Heart left ventricle (tissue), 16 donors: ENCODE results near the gene SH2D5. TPM values are rescaled to one million over a fixed set of nuclear protein-coding genes. Genes with fewer than 3 reads are reported as not detected.
"Not testable (repeated sequence)": the region's sequence is repeated elsewhere in the genome, so short reads cannot be mapped to it uniquely, and the experiment has no call there.

Source experiments
- ATAC-seq, 4 donors: fragments of 200-7000 bp; cut with Tn5 transposase; one replicate each; pipeline ENCODE4 v1.9.1; 2020 to 2022; ENCODE audit warnings: moderate library complexity in 4 of 4, mild to moderate bottlenecking in 3 of 4, moderate number of reproducible peaks in 1 of 4
- DNase-seq, 5 donors: peaks; one replicate each; pipeline ENCODE4 v3.0.0-alpha.2; 2020
- H3K27ac ChIP-seq, 12 donors: fragments of 200-600 bp; sonication (generic) in 4 of 12; one replicate each; pipeline versions ENCODE4 v1.5.0 to v1.8.0; 2016 to 2022; ENCODE audit warnings: mild to moderate bottlenecking in 2 of 12
- H3K27me3 ChIP-seq, 9 donors: fragments of 200-600 bp; sonication (generic) in 2 of 9; one replicate each; pipeline versions ENCODE4 v1.5.1 to v1.8.0; 2016 to 2022; ENCODE audit warnings: mild to moderate bottlenecking in 3 of 9
- H3K36me3 ChIP-seq, 9 donors: fragments of 200-600 bp; sonication (generic) in 2 of 9; one replicate each; pipeline versions ENCODE4 v1.5.0 to v1.8.0; 2018 to 2022; ENCODE audit warnings: mild to moderate bottlenecking in 2 of 9
- H3K4me1 ChIP-seq, 12 donors: fragments of 200-600 bp; sonication (generic) in 4 of 12; one replicate each; pipeline versions ENCODE4 v1.5.0 to v1.8.0; 2016 to 2022; ENCODE audit warnings: mild to moderate bottlenecking in 3 of 12
- H3K4me3 ChIP-seq, 12 donors: fragments of 200-600 bp; sonication (generic) in 4 of 12; one replicate each; pipeline versions ENCODE4 v1.5.0 to v1.8.0; 2017 to 2022; ENCODE audit warnings: mild to moderate bottlenecking in 9 of 12, moderate library complexity in 4 of 12
- H3K9me3 ChIP-seq, 12 donors: fragments of 200-600 bp; sonication (generic) in 4 of 12; one replicate each; pipeline versions ENCODE4 v1.5.0 to v1.8.0; 2016 to 2022; ENCODE audit warnings: mild to moderate bottlenecking in 1 of 12
- POLR2A ChIP-seq, 2 donors: fragments of 450-650 bp; IDR thresholded peaks; one replicate each; pipeline ENCODE4 v1.6.1; 2017; ENCODE audit warnings: antibody characterized with exemption in 2 of 2, mild to moderate bottlenecking in 2 of 2, moderate library complexity in 2 of 2
- WGBS, 4 donors: extraction: QIAGEN DNeasy Blood & Tissue Kit in 2 of 4; methylation state at CpG; one replicate each; pipeline versions ENCODE4 v1.1.5 to v1.1.7; 2013 to 2018; 5-methylcytosine and 5-hydroxymethylcytosine counted together
- intact Hi-C, 10 donors: fragments of 100-400 bp; cut with DNase I; formaldehyde crosslinking; loops; one replicate each; pipeline versions ENCODE4 v1.11.1 to v1.14.2; 2022
- polyA plus RNA-seq, 2 donors: library from polyadenylated mRNA; stranded (reverse); fragments of 200-250 nt; gene quantifications; one replicate each; pipeline ENCODE4 v1.2.3, GENCODE V29; 2013
- total RNA-seq, 9 donors: library from RNA; depleted of rRNA in 2 of 9; stranded (reverse); fragments of >200 nt in 2 of 9; fragmentation: NEBNext Ultra II Directional in 3 of 9; extraction: Animal tissue kit (Norgen Biotek cat#: 25700) in 3 of 9; gene quantifications; one replicate each; pipeline versions ENCODE4 v1.1.0 to v1.2.4, GENCODE V29; 2016 to 2023
- TF ChIP-seq, protein P1 (sequence below), 12 donors: fragments of 200-600 bp; sonication (generic) in 4 of 12; IDR thresholded peaks; one replicate each; pipeline versions ENCODE4 v1.5.0 to v1.8.0; 2018 to 2022; ENCODE audit warnings: antibody characterized with exemption in 12 of 12, mild to moderate bottlenecking in 5 of 12
- donor health status: ischemic (EF 13 %, LVEDD 7.1; RV severe dilation, severe dysfunction).
- donor health status: healthy with polysubstance abuse.
- donor health status: DM: no; HTN: yes; CAD: no.
- donor health status: DM: no; HTN: no; CAD: no.
- donor health status: ischemic (EF 25% LVEDD 6.9; RV normal size, moderate dysfunction).
- donor health status: ischemic (EF 25% LVEDD 5.7; RV mildly dilated, moderate dysfunction).
- donor health status: healthy.
- donor health status: DM: yes; HTN: yes; CAD: no.
- donor health status: ischemic (EF 35%, LVEDD 5.7; RV mildly dilated, moderate dysfunction).
- donor health status: nonischemic (EF 11% LVEDD 7.7; RV severe dilation, severe dysfunction).
- donor health status: DM: yes; HTN: yes; CAD: no.
- donor health status: PGD.
- donor health status: ischemic (EF 29% LVEDD 5.4; RV normal size, mild dysfunction).
- donor health status: nonischemic (EF 23%, LVEDD 6.1; RV moderate dilation, normal function).

SH2D5 gene
- total and polyA plus RNA-seq, 11 donors, result 0.30 to 12.4 (median 0.67) TPM; not detected in 8

- no peak for TF ChIP-seq POLR2A (IDR thresholded peaks at IDR 0.05)
- TF ChIP-seq, protein P1, sequence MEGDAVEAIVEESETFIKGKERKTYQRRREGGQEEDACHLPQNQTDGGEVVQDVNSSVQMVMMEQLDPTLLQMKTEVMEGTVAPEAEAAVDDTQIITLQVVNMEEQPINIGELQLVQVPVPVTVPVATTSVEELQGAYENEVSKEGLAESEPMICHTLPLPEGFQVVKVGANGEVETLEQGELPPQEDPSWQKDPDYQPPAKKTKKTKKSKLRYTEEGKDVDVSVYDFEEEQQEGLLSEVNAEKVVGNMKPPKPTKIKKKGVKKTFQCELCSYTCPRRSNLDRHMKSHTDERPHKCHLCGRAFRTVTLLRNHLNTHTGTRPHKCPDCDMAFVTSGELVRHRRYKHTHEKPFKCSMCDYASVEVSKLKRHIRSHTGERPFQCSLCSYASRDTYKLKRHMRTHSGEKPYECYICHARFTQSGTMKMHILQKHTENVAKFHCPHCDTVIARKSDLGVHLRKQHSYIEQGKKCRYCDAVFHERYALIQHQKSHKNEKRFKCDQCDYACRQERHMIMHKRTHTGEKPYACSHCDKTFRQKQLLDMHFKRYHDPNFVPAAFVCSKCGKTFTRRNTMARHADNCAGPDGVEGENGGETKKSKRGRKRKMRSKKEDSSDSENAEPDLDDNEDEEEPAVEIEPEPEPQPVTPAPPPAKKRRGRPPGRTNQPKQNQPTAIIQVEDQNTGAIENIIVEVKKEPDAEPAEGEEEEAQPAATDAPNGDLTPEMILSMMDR (IDR thresholded peaks at IDR 0.05), result no peak
- H3K36me3 ChIP-seq, result no peaks in the 10 kb centered on the region
- no peak for ATAC-seq
- intact Hi-C loops, result loop anchor here in 1 of 10 donors (10.0 kb wide), 1 partner anchor 205 kb away; no protein-coding TSS in a partner anchor
- no peak overlapping the region for H3K27ac ChIP-seq
- WGBS, 4 donors, result 76 to 88% (median 82%) methylated on average over 5 of the region's 5 CpGs
- H3K27me3 ChIP-seq, result peaks cover 0 to 28% (median 13%) of the 10 kb centered on the region in 9 donors
- H3K9me3 ChIP-seq, result no peaks in the 10 kb centered on the region
- no peak overlapping the region for H3K4me3 ChIP-seq
- H3K4me1 ChIP-seq, result peaks cover 0 to 13% (median 5%) of the 10 kb centered on the region in 12 donors
- no peak for DNase-seq
Observed at GRCh38 chr1:20719871-20720620, 12.5 kb downstream of the SH2D5 start.

- Histone ChIP-seq H3K4me1 (peaks cover 0 to 13% (median 5%) of the 10 kb centered on the region in 12 donors), H3K36me3 (no peaks in the 10 kb centered on the region), H3K9me3 (no peaks in the 10 kb centered on the region), H3K27me3 (peaks cover 0 to 29% (median 13%) of the 10 kb centered on the region in 9 donors), H3K4me3 (no peak overlapping the region), H3K27ac (no peak overlapping the region)
- DNase-seq (peak in 1 of 5 donors; percentile 20), ATAC-seq (no peak)
- TF ChIP-seq POLR2A (IDR thresholded peaks at IDR 0.05), result no peak
- TF ChIP-seq, protein P1 (IDR thresholded peaks at IDR 0.05), result no peak
- 89 to 93% (median 91%) methylated on average over 8 of the region's 8 CpGs for WGBS, 4 donors
- intact Hi-C loops, result no loop called here
Observed at GRCh38 chr1:20719261-20719660, 13.2 kb downstream of the SH2D5 start.

- Histone ChIP-seq H3K4me1 (peaks cover 0 to 13% (median 5%) of the 10 kb centered on the region in 12 donors), H3K27me3 (peaks cover 0 to 29% (median 13%) of the 10 kb centered on the region in 9 donors), H3K4me3 (peak overlapping the region in 11 of 12 donors; percentile 11 to 64 (median 44))
- DNase-seq, result peak in 1 of 5 donors; percentile 32
- H3K9me3 ChIP-seq, intact Hi-C loops, H3K27ac ChIP-seq, ATAC-seq, H3K36me3 ChIP-seq: not testable (repeated sequence)
- WGBS, 4 donors, result 63 to 84% (median 68%) methylated on average over 11 to 17 of the region's 17 CpGs
Observed at GRCh38 chr1:20718343-20718882, 14.1 kb downstream of the SH2D5 start.

DNA sequence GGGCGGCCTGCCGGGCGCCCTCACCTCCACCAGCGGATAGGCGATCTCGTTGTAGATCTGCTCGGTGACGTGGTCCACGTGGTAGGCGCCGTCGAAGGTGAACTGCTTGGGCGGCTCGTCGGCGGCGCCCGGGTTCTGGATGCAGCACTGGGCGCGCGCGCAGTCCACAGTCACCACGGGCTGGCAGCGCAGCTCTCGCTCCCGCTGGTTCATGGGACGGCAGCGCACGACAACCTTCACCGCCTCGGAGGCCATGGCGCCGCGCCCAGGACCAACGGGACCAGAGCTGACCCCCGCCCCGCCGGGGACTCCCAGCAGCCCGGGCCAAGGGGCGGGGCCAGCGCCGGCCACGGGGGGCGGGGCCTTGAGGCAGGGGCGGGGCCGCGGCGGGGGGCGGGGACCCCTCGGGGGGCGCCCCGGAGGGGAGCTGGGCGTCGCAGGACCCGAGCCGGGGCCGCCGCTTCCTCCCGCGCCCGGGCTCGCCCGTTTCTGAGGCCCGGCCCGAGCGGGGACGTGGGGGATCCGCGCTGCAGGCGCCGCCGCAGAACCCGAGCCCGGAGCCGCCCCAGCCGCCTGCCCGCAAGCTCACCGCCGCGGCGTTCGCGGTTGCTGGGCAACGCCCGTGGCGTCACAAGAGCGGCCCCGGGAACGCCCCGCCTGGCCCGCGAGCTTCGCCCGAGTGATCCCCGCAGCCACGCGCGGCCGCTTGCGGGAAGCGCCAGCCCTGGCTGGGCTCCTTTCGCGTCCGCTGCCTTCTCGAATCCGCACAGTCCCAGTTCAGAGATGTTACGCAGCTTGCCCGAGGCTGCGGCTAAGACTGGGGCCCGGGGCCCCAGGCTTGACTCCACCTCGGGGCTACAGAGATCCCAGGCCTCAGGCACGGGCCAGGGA lies 14.8 kb downstream of the SH2D5 start, which contains the start of gene KIF17:
TSS of gene KIF17 (minus strand) at position 556 of the 891 bp plus-strand sequence. CDS start at position 255, 301 bp downstream.
- H3K27ac ChIP-seq, result no peak within 1 kb of the TSS
- peaks cover 0 to 13% (median 5%) of the 10 kb centered on the region in 12 donors for H3K4me1 ChIP-seq
- TF ChIP-seq POLR2A (IDR thresholded peaks at IDR 0.05), result no peak
- TF ChIP-seq, protein P1 (IDR thresholded peaks at IDR 0.05), result no peak
- H3K36me3 ChIP-seq, result no peaks in the 10 kb centered on the region
- peak; percentile 75 to 90 (median 80) for DNase-seq
- peak within 1 kb of the TSS; percentile 27 to 64 (median 42) for H3K4me3 ChIP-seq
- intact Hi-C loops, result no loop called here
- 2 to 4% (median 2%) methylated on average over 30 to 112 of the region's 112 CpGs for WGBS, 4 donors
- H3K9me3 ChIP-seq, result no peaks in the 10 kb centered on the region
- peak in 3 of 4 donors; percentile 74 to 86 (median 76) for ATAC-seq
- H3K27me3 ChIP-seq, result peaks cover 0 to 29% (median 13%) of the 10 kb centered on the region in 9 donors
